Measurements from ENCODE around the gene IGFBP5.

- no peak for TF ChIP-seq CTCF (IDR thresholded peaks at IDR 0.05)
- TF ChIP-seq EP300 (IDR thresholded peaks at IDR 0.05): no peak
- no peak for TF ChIP-seq POLR2A (IDR thresholded peaks at IDR 0.05)
Measured at GRCh38 chr2:216658757-216659156, 36.6 kb downstream of the IGFBP5 start.
